WERI-Rb-1 (cell line): ENCODE measurements around the gene SLC6A6.
"Not testable (repeated sequence)": the region's sequence is repeated elsewhere in the genome, so short reads cannot be mapped to it uniquely, and the experiment has no call there.

Experiments
- DNase-seq: peaks from one replicate; pipeline ENCODE4 v3.0.0-alpha.2; 2020
- H3K27ac ChIP-seq: fragments of 250-450 bp; sonication (Bioruptor Pico); 2 replicates; pipeline ENCODE4 v1.5.1; 2020; ENCODE audit warnings: mild to moderate bottlenecking, moderate library complexity
- H3K27me3 ChIP-seq: fragments of 250-450 bp; sonication (Bioruptor Pico); 2 replicates; pipeline ENCODE4 v1.5.1; 2021; ENCODE audit warnings: mild to moderate bottlenecking, low read depth, moderate library complexity; ENCODE audit not compliant: insufficient read depth, severe bottlenecking
- H3K36me3 ChIP-seq: fragments of 250-450 bp; sonication (Bioruptor Pico); 2 replicates; pipeline ENCODE4 v1.5.1; 2020; ENCODE audit warnings: mild to moderate bottlenecking, moderate library complexity
- H3K4me3 ChIP-seq: 2 replicates; pipeline ENCODE4 v1.5.1; 2011; ENCODE audit warnings: low read depth, mild to moderate bottlenecking, control low read depth, low read length
- H3K9me3 ChIP-seq: fragments of 250-450 bp; sonication (Bioruptor Pico); 2 replicates; pipeline ENCODE4 v1.5.1; 2021; ENCODE audit warnings: mild to moderate bottlenecking, moderate library complexity; ENCODE audit not compliant: severe bottlenecking
- TF ChIP-seq, protein P1 (sequence below): IDR thresholded peaks from 2 replicates; pipeline ENCODE4 v1.5.1; 2011; ENCODE audit warnings: low read depth, mild to moderate bottlenecking, control low read depth, inconsistent platforms, low read length

SLC6A6 gene

DNA sequence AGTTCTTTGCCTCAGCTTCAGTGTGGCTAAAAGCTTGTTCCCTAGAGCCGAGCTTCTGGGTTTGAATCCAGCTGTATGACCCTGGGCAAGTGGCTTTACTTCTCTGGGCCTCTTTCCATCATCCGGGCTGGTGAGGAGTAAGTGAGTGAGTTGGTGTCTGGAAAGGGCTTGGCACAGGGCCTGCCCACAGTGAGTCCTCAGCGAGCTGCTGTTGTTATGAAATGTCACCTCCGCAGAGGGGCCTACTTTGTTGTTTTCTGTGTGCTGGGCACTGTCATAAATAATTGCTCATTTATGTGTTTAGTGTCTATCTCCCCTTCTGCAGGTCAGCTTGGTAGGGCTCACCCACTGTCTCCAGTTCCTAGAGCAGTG lies 31.7 kb downstream of the SLC6A6 start:
- DNase-seq, result no peak
- no peaks in the 10 kb centered on the region for H3K9me3 ChIP-seq
- TF ChIP-seq, protein P1, sequence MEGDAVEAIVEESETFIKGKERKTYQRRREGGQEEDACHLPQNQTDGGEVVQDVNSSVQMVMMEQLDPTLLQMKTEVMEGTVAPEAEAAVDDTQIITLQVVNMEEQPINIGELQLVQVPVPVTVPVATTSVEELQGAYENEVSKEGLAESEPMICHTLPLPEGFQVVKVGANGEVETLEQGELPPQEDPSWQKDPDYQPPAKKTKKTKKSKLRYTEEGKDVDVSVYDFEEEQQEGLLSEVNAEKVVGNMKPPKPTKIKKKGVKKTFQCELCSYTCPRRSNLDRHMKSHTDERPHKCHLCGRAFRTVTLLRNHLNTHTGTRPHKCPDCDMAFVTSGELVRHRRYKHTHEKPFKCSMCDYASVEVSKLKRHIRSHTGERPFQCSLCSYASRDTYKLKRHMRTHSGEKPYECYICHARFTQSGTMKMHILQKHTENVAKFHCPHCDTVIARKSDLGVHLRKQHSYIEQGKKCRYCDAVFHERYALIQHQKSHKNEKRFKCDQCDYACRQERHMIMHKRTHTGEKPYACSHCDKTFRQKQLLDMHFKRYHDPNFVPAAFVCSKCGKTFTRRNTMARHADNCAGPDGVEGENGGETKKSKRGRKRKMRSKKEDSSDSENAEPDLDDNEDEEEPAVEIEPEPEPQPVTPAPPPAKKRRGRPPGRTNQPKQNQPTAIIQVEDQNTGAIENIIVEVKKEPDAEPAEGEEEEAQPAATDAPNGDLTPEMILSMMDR, result no peak
- no peak overlapping the region for H3K27ac ChIP-seq
- no peaks in the 10 kb centered on the region; the same call in 1 of the 2 replicates for H3K36me3 ChIP-seq
- no peak overlapping the region for H3K4me3 ChIP-seq
- no peaks in the 10 kb centered on the region for H3K27me3 ChIP-seq

DNA sequence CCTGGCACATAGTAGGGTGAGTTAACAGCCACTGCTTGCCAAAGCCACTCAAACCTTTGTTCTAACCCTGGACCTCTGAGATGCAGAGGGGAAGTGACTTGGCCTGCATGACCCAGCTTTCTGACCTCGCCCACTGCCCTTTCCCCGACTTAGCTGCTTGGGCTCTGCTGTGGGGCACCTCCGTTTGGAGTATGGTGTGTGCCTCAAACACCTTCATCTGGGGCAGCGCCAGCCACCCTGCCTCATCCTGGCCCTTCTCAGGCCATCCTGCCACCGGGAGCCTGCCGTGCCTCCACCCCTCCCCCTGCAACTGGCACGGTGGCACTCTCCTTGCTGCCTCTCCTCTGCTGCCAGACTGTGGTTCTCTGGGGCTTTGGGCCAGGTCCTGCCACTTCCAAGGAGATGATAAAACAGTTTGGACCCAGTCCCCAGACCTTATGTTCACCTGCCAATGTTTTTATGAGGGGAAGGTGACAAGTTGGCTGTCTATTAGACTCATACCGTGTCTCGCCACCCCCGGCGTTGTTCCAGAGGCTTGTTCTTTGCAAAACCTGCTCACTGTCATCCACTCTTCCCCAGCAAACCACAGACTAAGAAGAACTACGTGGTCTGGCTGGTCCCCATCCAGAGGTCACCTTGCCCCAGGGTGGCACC lies 32.2 kb downstream of the SLC6A6 start:
- H3K36me3 ChIP-seq, result no peaks in the 10 kb centered on the region; the same call in 1 of the 2 replicates
- no peak overlapping the region for H3K27ac ChIP-seq
- H3K4me3 ChIP-seq, result no peak overlapping the region

DNA sequence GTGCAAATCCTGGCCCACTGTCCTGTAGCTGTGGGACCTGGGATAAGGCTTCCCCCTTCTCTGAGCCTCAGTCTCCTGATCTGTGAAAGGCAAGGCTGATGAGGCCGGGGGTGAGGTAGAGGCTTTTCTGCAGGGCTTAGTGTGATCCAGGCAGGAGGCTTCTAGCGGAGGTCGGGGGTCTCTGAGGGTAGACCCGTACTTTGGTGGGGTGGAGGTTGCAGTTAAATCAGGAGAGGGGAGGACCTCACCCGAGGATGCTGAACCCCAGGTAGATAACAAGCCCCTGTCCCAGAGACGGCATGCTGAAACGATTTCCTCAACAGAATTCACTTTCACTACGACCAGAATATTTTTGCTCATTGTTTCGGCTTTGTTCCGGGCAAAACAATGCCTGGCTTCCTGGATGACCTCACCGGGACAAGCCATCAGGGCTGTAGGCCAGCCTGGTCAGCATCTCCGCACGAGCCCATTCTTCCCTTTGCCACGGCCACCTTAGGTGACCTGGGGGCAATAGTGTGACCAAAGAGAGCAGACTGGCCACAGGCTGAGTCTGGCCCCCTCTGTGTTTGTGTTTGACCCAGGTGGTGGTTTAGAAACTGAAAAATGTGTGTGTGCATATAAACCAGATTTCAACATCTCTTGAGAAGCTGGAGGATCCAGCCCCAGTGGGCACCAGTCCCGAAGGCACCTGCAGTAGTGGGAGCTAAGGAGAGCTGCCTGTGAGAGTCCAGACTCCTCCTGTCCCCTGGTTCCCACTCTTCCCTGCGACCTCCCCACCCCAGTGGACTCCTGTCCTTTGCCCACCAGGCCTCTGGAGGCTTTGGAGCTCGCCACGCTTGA lies 33.0 kb downstream of the SLC6A6 start:
- H3K9me3 ChIP-seq, result no peaks in the 10 kb centered on the region
- DNase-seq, result no peak
- no peak overlapping the region for H3K27ac ChIP-seq
- H3K27me3 ChIP-seq, result no peaks in the 10 kb centered on the region
- H3K36me3 ChIP-seq, result no peaks in the 10 kb centered on the region; the same call in 1 of the 2 replicates
- TF ChIP-seq, protein P1, result no peak
- no peak overlapping the region for H3K4me3 ChIP-seq

More for the DNA sequence above, 32.2 kb downstream of the SLC6A6 start:
- H3K9me3 ChIP-seq, result no peaks in the 10 kb centered on the region
- H3K27me3 ChIP-seq, result no peaks in the 10 kb centered on the region
- no peak for DNase-seq
- TF ChIP-seq, protein P1, result no peak

DNA sequence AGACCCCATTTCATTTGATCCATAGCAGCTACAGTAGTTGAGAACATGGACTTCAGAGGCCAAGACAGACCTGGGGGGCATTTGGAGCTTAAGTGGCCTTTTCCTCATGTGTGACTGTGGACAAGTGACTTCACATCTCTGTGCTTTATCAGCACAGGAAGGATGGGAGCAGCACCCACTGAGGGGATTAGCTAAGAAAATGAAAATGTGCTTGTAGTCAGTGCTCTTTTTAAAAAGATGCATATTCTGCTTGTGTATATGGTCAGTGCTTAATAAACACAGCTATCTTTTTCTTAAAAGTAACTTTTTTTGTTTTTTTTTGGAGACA lies 34.5 kb downstream of the SLC6A6 start:
- Histone ChIP-seq H3K9me3 (no peaks in the 10 kb centered on the region), H3K4me3 (no peak overlapping the region), H3K36me3 (no peaks in the 10 kb centered on the region; the same call in 1 of the 2 replicates), H3K27me3 (no peaks in the 10 kb centered on the region), H3K27ac (no peak overlapping the region)
- DNase-seq, result no peak
- TF ChIP-seq, protein P1, result no peak

DNA sequence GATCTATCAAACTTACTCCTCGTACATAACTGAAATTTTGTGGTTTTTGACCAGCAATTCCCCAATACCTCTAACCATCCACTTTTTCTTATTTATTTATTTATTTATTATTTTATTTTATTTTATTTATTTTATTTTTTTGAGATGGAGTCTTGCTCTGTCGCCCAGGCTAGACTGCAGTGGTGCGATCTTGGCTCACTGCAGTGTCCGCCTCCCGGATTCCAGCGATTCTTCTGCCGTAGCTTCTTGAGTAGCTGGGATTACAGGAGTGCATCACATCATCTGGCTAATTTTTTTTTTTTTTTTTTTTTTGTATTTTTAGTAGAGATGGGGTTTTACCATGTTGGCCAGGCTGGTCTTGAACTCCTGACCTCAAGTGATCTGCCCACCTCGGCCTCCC lies 35.3 kb downstream of the SLC6A6 start:
- not testable (repeated sequence) for H3K27me3 ChIP-seq, H3K4me3 ChIP-seq, H3K36me3 ChIP-seq, DNase-seq, H3K9me3 ChIP-seq, H3K27ac ChIP-seq

DNA sequence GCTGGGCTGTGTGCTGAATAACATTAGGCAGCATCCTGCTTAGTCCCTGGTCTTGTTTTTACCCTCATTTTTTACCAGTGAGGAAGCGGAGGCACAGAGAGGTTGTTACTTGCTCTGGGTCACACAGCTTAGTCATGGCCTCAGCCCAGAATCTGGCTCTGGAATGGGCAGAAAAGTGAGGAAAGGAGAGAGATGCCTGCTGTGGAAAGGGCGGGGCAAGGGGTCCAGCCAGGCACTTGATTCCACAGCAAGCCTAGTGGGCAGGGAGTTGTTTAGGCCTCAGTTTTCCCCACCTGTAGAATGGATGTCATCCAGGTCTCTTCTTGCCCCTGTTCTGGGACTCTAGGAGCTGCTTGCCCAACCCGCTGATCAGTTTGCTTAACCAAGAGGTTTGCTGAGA lies 35.9 kb downstream of the SLC6A6 start:
- Histone ChIP-seq H3K36me3 (no peaks in the 10 kb centered on the region; the same call in 1 of the 2 replicates), H3K27ac (no peak overlapping the region), H3K27me3 (no peaks in the 10 kb centered on the region), H3K4me3 (no peak overlapping the region), H3K9me3 (no peaks in the 10 kb centered on the region)
- TF ChIP-seq, protein P1, result no peak
- DNase-seq, result no peak
